Fibroblast of the aortic adventitia (primary cell): ENCODE measurements around the gene ATXN1. TPM values are rescaled to one million over a fixed set of nuclear protein-coding genes. Genes with fewer than 3 reads are reported as not detected.

Source experiments
- DNase-seq: peaks from one replicate; pipeline ENCODE4 v3.0.0-alpha.2; 2010; ENCODE audit warnings: low read depth
- H3K4me3 ChIP-seq: 2 replicates; pipeline ENCODE4 v1.5.1; 2011; ENCODE audit warnings: low read depth, mild to moderate bottlenecking, control low read depth, low read length, moderate library complexity
- CTCF ChIP-seq: IDR thresholded peaks from 2 replicates; pipeline ENCODE4 v1.5.1; 2011; ENCODE audit warnings: mild to moderate bottlenecking, low read length, control low read depth, inconsistent platforms; ENCODE audit not compliant: insufficient read depth
- total RNA-seq: library from RNA; depleted of rRNA; stranded (reverse); fragments of >200 nt; gene quantifications from 2 replicates; pipeline ENCODE4 v1.2.3, GENCODE V29; 2012; ENCODE audit warnings: low replicate concordance

ATXN1 gene
- total RNA-seq, 1 donor: 39.3 TPM

GRCh38 chr6:16288163-16288562, 473.1 kb downstream of the ATXN1 start:
- TF ChIP-seq CTCF: no peak
- no peak overlapping the region for H3K4me3 ChIP-seq

GRCh38 chr6:16286151-16286522, 475.1 kb downstream of the ATXN1 start:
- H3K4me3 ChIP-seq: no peak overlapping the region
- peak; percentile 80 for TF ChIP-seq CTCF
- DNase-seq: peak; percentile 24

More at GRCh38 chr6:16288163-16288562, 473.1 kb downstream of the ATXN1 start:
- DNase-seq: no peak

- DNase-seq: no peak
- no peak for TF ChIP-seq CTCF
- no peak overlapping the region for H3K4me3 ChIP-seq
Observed at GRCh38 chr6:16285467-16286150, 475.7 kb downstream of the ATXN1 start.

GRCh38 chr6:16284472-16284871, 476.8 kb downstream of the ATXN1 start:
- TF ChIP-seq CTCF: no peak
- H3K4me3 ChIP-seq: no peak overlapping the region
- no peak for DNase-seq

- no peak for TF ChIP-seq CTCF
- no peak overlapping the region for H3K4me3 ChIP-seq
Observed at GRCh38 chr6:16282370-16282769, 478.9 kb downstream of the ATXN1 start.

GRCh38 chr6:16279243-16279642, 482.0 kb downstream of the ATXN1 start:
- no peak for DNase-seq
- no peak overlapping the region for H3K4me3 ChIP-seq
- TF ChIP-seq CTCF: no peak

More at GRCh38 chr6:16282370-16282769, 478.9 kb downstream of the ATXN1 start:
- no peak for DNase-seq

GRCh38 chr6:16278750-16279149, 482.5 kb downstream of the ATXN1 start:
- DNase-seq: no peak

More at GRCh38 chr6:16278750-16279149, 482.5 kb downstream of the ATXN1 start:
- TF ChIP-seq CTCF: no peak
- no peak overlapping the region for H3K4me3 ChIP-seq
